GM12878 (cell line): ENCODE results near the gene TUBB3.

ENCODE experiments used
- CTCF ChIP-seq, 3 experiments: IDR thresholded peaks in 2 of 3; conservative IDR thresholded peaks in 1 of 3; 2 replicates each; pipeline ENCODE4 v1.5.1; 2011; ENCODE audit warnings: low read depth in 3 of 3, low read length in 3 of 3, mild to moderate bottlenecking in 3 of 3, control low read depth in 2 of 3, moderate library complexity in 2 of 3, inconsistent platforms in 1 of 3, mixed read lengths in 1 of 3; ENCODE audit not compliant: control insufficient read depth in 2 of 3, insufficient read depth in 1 of 3; ENCODE audit errors: extremely low read depth in 1 of 3
- NFYB ChIP-seq: IDR thresholded peaks from 2 replicates; pipeline ENCODE4 v1.6.1; 2011; ENCODE audit warnings: low read depth, mild to moderate bottlenecking, low read length, improper control_type of control experiment, moderate library complexity; ENCODE audit not compliant: insufficient read depth
- NR2C2 ChIP-seq: IDR thresholded peaks from 2 replicates; pipeline ENCODE4 v1.6.1; 2011; ENCODE audit warnings: borderline replicate concordance, low read depth; ENCODE audit not compliant: control insufficient read depth, insufficient read length
- PBX3 ChIP-seq: IDR thresholded peaks from 2 replicates; pipeline ENCODE4 v1.6.1; 2011; ENCODE audit warnings: mild to moderate bottlenecking, low read depth, low read length, moderate library complexity; ENCODE audit not compliant: insufficient replicate concordance
- POLR2AphosphoS5 ChIP-seq: IDR thresholded peaks from 2 replicates; pipeline ENCODE4 v1.6.1; 2011; ENCODE audit warnings: mild to moderate bottlenecking, low read length, inconsistent platforms
- SRF ChIP-seq, 2 experiments: IDR thresholded peaks; 2 replicates each; pipeline ENCODE4 v1.6.1; 2011; ENCODE audit warnings: low read depth in 2 of 2, low read length in 2 of 2, mild to moderate bottlenecking in 1 of 2, moderate library complexity in 1 of 2
- TCF12 ChIP-seq: IDR thresholded peaks from 2 replicates; pipeline ENCODE4 v1.6.1; 2011; ENCODE audit warnings: low read depth, mild to moderate bottlenecking, low read length

- TF ChIP-seq CTCF (IDR thresholded peaks at IDR 0.05 in 2 of 3, conservative IDR thresholded peaks at IDR 0.05 in 1 of 3; ENCODE audit: control insufficient read depth in 2 of 3, extremely low read depth in 1 of 3, insufficient read depth in 1 of 3, low read depth in 3 of 3, low read length in 3 of 3) (no peak), SRF (IDR thresholded peaks at IDR 0.05; ENCODE audit: low read depth in 2 of 2, low read length in 2 of 2) (no peak), TCF12 (no peak), PBX3 (no peak), NFYB (no peak), NR2C2 (no peak), POLR2AphosphoS5 (no peak)
Measured at GRCh38 chr16:89907055-89907814, 15.9 kb upstream of the TUBB3 start.
